Glomerular visceral epithelial cell (primary cell): ENCODE data around the gene TMEM115.
A peak's percentile ranks its signal among the peaks of the same experiment; 100 is the strongest.

Experiments
- DNase-seq: peaks from one replicate; pipeline ENCODE4 v3.0.0-alpha.2; 2016; ENCODE audit errors: extremely low spot score

Gene TMEM115

GRCh38 chr3:50353245-50354004, 5.9 kb downstream of the TMEM115 start:
- DNase-seq: no peak

DNA sequence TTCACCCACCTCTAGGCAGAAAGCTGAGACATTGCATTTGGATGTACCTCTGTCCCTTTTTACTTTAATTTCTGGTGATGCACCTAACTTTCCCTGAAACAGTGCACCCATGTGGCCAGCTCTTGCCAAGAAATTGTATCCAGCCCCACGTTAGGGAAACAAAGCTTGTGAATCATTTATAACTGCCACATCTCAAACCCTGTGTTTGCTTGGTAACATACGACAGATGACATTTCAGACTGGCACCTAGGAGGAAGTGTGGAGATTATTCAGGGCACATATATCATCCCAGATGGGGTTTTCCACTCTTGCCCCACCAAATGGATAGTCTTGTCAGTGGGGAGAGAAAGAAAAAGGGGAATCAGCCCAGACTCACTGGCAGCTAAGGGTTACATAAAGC, 6.5 kb downstream of the TMEM115 start:
- peak; percentile 40 for DNase-seq

GRCh38 chr3:50351323-50351697, 8.0 kb downstream of the TMEM115 start:
- DNase-seq: no peak

GRCh38 chr3:50350527-50351322, 8.6 kb downstream of the TMEM115 start, which contains the start of the genes CYB561D2 and NPRL2:
Gene CYB561D2, plus strand, starts transcription at chr3:50350862. Its CDS starts 572 bp downstream, at chr3:50351434.
Gene NPRL2, minus strand, starts transcription at chr3:50350775. Its CDS starts 123 bp downstream, at chr3:50350652.
- DNase-seq: peak; percentile 92

DNA sequence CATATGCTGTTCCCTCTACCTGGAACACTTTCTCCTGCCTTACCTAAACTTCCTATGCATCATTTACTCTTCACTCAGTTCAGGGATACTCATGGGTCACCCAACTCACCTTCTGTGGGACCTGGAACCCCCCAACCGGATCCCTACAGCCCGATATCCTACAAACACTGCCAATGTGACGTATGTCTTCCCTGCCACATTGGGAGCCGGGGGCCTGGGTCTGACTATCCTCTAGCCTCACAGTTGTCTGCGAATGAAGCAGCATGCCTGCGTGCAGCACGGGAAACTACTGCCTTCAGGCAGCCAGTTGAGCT, 9.2 kb downstream of the TMEM115 start:
- DNase-seq: no peak

- DNase-seq: peak; percentile 79
Observed at GRCh38 chr3:50347187-50347813, 12.0 kb downstream of the TMEM115 start.

DNA sequence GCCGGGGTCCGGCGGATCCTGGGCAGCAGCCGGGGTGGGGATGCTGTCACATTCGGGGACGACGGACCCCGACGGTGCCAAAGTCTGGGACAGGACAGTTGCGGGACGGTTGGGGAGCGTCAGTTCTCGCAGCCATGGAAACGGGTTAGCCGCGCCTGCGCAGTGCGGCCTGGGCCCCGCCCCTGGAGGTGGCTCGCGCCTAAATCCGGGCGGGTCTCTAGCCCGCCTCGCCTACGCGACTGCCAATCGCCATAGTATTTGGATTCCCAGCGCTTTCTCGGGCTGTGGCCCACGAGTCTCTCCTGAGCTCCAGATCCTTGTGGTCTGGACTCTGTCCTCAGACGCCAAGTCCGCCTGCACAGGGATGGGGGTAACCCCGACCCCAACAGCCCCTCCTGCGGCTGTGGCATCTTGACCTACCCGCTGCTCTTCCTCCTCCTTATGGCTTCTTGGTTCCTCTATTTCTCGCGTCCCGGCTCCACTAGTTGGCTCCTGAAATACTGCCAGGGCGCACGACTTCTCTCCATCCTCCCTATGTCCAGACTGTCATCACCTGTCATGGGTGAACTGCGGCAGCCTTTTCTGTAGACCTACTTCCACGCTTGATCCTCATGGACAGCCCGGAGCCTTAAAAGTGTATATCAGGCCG, 13.6 kb downstream of the TMEM115 start, which contains the start of gene ZMYND10:
TSS of gene ZMYND10 (minus strand) at position 147 of the 649 bp plus-strand sequence. CDS start 153 bp downstream, outside the sequence.
- no peak for DNase-seq

GRCh38 chr3:50345008-50345407, 14.3 kb downstream of the TMEM115 start:
- DNase-seq: no peak

DNA sequence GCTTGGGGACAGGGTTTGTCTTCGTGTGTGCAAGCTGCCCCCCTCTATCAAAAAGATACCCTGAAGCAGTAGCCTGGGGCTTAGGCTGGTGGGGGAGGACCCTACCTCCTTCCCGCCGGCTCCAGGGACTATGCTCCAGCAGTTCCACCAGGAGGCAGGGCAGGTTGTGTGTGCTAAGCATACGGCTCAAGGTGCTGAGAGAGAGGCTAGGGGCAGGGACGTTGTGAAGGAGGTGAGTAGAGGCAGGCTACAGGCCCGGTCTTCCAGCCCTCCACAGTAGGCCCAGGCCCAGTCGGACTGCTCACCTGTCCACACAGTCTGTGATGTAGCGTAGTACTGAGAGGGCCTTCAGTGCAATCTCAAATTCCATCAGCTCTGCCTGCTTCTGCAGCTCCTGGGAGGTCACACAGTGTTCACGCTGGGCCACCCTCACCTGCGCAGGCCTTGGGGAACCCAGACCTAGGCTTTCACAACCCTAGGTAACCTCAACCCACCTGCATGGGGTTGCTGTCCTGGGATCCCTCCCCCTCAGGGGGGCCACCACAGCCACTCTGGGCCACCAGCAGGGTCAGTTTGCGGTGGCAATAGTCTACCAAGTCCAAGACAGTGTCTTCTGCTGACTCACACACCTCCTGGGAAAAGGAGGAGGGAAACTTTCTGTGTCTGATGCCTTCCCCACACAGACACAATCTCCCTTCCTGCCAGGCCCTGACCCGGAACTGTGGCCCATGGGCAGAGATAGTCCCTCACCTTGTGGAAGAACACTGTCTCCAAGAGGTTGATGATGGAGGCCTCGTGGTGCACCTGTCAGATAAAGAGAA, 16.3 kb downstream of the TMEM115 start:
- no peak for DNase-seq

DNA sequence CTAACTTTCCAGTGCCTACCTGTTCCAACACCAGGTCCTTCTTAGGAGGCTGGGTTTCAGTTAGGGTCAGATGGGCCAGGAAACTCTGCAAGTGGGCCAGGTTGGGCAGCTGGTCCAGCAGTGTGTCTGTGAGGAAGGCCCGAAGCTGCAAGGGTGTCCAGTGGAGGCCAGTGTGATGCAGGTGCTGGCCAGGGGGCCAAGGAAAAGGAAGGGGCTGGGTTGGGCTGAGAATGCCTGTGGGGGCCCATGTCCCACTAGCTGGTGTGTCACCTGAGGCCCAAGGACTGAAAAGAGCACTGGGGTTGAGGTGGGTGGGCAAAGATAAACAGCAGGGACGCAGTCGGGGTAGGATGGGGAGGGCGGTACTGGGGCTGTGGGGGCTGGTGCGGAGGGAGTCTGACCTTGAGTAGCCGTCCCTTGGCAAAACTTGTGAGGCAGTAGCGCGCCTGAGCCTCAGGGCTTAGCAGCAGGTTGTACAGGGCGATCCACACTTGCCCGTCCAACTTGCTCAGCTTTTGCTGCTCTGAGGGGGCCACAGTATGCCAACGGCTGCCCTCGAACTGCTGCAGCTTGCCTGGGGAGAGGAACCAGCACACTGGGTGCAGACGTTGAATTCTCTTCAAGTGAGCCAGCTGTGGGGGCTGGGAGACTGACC, 17.2 kb downstream of the TMEM115 start:
- no peak for DNase-seq

DNA sequence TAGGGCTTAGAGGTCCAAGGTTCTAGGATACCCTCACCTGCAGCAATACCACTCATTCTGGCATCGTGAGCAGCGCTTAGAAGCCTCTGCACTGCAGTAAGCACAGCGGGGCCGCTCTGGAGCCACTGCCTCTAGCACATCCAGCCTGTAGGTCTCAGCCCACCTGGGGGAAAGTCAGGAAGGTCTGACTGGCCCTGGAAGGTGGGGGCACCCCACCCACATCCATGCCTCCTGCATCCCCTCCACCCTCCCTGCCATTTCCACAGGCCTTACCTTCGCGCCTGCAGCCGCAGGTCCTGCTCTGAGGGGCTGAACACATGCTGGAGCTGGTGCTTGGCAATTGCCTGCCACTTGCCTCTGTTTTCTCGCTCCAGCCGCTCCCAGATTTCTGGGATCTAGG, 17.8 kb downstream of the TMEM115 start:
- no peak for DNase-seq

GRCh38 chr3:50340448-50341329, 18.6 kb downstream of the TMEM115 start, which contains the start of gene RASSF1:
Gene RASSF1, minus strand, starts transcription at chr3:50340836. Its CDS starts 31 bp downstream, at chr3:50340805.
- no peak for DNase-seq

- no peak for DNase-seq
Observed at GRCh38 chr3:50340147-50340447, 19.2 kb downstream of the TMEM115 start.

- DNase-seq: no peak
Observed at GRCh38 chr3:50339485-50340146, 19.7 kb downstream of the TMEM115 start.

- no peak for DNase-seq
Observed at GRCh38 chr3:50338965-50339364, 20.4 kb downstream of the TMEM115 start.

DNA sequence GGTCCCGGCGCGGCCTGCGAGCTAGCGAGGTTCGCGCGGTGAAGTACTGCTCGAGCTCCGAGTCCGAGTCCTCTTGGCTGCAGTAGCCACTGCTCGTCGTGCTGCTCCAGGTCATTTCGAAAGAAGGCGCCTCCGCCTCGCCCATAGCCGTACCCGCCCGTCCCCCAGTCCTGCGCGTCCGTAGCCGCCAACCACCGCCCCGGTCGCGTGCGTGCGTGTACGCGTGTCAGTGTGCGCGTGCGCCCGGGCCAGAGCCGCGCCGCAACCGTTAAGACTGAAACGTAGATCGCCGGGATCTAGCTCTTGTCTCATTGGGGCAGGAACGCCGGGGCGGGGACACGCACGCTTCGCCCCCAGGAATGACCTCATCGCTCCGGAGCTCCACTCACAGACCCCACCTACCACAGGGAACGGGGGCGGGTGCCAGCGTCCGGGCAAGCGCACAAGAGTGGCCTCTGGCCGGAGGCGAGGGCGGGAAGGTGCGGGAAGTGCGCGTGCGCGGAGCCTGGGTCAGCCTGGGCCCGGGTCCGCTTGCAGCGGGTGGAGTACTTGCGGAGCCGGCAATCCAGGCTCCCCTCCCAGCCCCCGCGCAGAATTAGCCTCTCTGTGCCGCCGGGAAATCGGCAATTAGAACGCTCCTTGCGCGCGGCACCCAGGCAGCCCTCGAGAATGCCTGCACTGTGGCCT, 22.0 kb downstream of the TMEM115 start:
- DNase-seq: peak; percentile 99

GRCh38 chr3:50336452-50337174, 22.7 kb downstream of the TMEM115 start:
- no peak for DNase-seq
